Mammary epithelial cell (primary cell): ENCODE measurements around the gene KLHL29.

Experiments used
- CTCF ChIP-seq, 2 donors: IDR thresholded peaks in 1 of 2; conservative IDR thresholded peaks in 1 of 2; 2 replicates each; pipeline ENCODE4 v1.5.1; 2011 to 2012; ENCODE audit warnings: inconsistent platforms in 2 of 2, low read length in 2 of 2, mild to moderate bottlenecking in 2 of 2, control low read depth in 1 of 2, low read depth in 1 of 2; ENCODE audit not compliant: insufficient read depth in 1 of 2; ENCODE audit errors: extremely low read depth in 1 of 2
- EZH2 ChIP-seq: IDR thresholded peaks from 2 replicates; pipeline ENCODE4 v1.6.1; 2012; ENCODE audit warnings: low read length, inconsistent platforms, borderline replicate concordance

- TF ChIP-seq CTCF (conservative IDR thresholded peaks at IDR 0.05 in 1 of 2, IDR thresholded peaks at IDR 0.05 in 1 of 2; ENCODE audit: extremely low read depth in 1 of 2, insufficient read depth in 1 of 2, low read depth in 1 of 2, low read length in 2 of 2) (no peak), EZH2 (no peak)
These were observed 313.2 kb downstream of the KLHL29 start for GRCh38 chr2:23698116-23698693.
